ENCODE results near the gene ANK3. TPM values are rescaled to one million over a fixed set of nuclear protein-coding genes. Genes with fewer than 3 reads are reported as not detected.

ANK3 gene
- total RNA-seq, 1 experiment from 2014 or later, result 69.6 TPM

DNA sequence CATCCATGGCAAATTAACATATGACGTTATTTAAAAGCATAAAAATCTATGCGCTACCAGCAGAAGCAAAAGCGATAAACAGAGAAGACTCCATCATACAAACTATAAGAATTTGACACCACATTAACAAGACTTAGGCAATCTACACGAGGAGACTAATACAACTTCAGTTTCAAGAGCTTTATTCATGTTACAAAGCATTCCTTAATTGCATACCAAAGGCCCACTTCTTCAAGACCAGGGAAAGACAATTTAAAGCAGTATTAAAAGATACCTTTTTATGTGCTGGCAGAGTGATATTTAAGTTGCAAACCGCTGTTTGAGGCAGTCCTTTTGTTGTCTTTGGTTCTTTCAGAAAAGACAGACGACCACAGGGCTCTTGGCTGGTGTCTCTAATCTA, 307.3 kb downstream of the ANK3 start (continued):
- TF ChIP-seq, protein P1, sequence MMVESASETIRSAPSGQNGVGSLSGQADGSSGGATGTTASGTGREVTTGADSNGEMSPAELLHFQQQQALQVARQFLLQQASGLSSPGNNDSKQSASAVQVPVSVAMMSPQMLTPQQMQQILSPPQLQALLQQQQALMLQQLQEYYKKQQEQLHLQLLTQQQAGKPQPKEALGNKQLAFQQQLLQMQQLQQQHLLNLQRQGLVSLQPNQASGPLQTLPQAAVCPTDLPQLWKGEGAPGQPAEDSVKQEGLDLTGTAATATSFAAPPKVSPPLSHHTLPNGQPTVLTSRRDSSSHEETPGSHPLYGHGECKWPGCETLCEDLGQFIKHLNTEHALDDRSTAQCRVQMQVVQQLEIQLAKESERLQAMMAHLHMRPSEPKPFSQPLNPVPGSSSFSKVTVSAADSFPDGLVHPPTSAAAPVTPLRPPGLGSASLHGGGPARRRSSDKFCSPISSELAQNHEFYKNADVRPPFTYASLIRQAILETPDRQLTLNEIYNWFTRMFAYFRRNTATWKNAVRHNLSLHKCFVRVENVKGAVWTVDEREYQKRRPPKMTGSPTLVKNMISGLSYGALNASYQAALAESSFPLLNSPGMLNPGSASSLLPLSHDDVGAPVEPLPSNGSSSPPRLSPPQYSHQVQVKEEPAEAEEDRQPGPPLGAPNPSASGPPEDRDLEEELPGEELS (CRISPR knock-in tag; IDR thresholded peaks at IDR 0.05), result no peak
- TF ChIP-seq TP53 (CRISPR knock-in tag; IDR thresholded peaks at IDR 0.05) (no peak), NFE2L1 (CRISPR knock-in tag; IDR thresholded peaks at IDR 0.05) (no peak)
- TF ChIP-seq, protein P2, sequence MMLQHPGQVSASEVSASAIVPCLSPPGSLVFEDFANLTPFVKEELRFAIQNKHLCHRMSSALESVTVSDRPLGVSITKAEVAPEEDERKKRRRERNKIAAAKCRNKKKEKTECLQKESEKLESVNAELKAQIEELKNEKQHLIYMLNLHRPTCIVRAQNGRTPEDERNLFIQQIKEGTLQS (CRISPR knock-in tag; conservative IDR thresholded peaks at IDR 0.05), result no peak

DNA sequence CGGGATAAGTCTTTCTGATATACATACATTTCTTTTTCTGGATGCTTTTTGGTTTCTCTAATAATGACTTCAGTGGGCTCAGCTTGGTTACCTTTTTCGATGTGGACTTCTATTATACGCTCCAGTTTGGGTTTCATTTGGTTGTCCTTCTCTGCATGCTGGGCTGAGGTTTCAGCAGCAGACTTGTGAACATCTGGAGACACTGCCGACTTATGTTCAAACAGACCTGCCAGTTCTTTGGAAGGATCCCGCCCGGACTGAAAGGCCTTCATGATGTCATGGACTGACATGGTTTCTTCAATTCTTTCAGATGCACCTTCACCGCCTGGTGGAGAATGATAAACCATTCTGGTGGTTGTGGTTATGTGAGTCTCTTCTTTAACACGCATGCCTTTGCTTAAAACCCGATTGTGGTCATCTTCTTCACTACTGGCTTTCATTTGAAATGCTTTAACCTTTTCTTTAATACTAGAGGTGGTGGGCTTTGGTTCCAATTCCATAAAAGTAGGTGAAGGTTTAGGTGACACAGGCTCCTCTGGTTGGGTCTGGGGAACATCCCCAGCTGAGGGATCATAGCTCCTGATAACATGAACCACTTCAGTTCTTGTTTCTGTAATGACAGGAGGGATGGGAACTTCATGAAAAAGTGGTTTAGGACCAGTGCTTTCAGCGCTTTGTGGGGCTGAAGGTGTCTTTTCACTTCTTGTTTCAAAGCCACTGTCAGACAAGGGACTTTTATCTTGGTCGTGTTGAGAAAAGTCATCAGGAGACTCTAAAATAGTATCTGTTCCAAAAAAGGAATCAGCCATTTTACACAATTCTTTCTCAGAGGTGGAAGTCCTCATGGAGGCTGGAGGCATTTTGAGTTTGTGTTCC, 315.7 kb downstream of the ANK3 start:
- Mint-ChIP-seq H3K27me3 (ENCODE audit: low read depth) (no peaks in the 10 kb centered on the region), H3K27ac (no peak overlapping the region), H3K36me3 (peaks cover 30% of the 10 kb centered on the region), H3K4me3 (no peak overlapping the region), H3K4me1 (no peaks in the 10 kb centered on the region), H3K9me3 (no peaks in the 10 kb centered on the region)
- no peak for DNase-seq (ENCODE audit: low spot score)
- ChIA-PET CTCF (no interaction called here), POLR2A (no interaction called here)
- no peak for ATAC-seq
- TF ChIP-seq, protein P3, sequence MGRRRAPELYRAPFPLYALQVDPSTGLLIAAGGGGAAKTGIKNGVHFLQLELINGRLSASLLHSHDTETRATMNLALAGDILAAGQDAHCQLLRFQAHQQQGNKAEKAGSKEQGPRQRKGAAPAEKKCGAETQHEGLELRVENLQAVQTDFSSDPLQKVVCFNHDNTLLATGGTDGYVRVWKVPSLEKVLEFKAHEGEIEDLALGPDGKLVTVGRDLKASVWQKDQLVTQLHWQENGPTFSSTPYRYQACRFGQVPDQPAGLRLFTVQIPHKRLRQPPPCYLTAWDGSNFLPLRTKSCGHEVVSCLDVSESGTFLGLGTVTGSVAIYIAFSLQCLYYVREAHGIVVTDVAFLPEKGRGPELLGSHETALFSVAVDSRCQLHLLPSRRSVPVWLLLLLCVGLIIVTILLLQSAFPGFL (CRISPR knock-in tag; IDR thresholded peaks at IDR 0.05; ENCODE audit: borderline replicate concordance), result no peak
- TF ChIP-seq RORB (CRISPR knock-in tag; IDR thresholded peaks at IDR 0.05), result no peak
- TF ChIP-seq ZNF121 (CRISPR knock-in tag; IDR thresholded peaks at IDR 0.05), result no peak
- TF ChIP-seq NR1H2 (CRISPR knock-in tag; IDR thresholded peaks at IDR 0.05), result no peak
- no peak for TF ChIP-seq NFE2L1 (CRISPR knock-in tag; IDR thresholded peaks at IDR 0.05)
- TF ChIP-seq, protein P4, sequence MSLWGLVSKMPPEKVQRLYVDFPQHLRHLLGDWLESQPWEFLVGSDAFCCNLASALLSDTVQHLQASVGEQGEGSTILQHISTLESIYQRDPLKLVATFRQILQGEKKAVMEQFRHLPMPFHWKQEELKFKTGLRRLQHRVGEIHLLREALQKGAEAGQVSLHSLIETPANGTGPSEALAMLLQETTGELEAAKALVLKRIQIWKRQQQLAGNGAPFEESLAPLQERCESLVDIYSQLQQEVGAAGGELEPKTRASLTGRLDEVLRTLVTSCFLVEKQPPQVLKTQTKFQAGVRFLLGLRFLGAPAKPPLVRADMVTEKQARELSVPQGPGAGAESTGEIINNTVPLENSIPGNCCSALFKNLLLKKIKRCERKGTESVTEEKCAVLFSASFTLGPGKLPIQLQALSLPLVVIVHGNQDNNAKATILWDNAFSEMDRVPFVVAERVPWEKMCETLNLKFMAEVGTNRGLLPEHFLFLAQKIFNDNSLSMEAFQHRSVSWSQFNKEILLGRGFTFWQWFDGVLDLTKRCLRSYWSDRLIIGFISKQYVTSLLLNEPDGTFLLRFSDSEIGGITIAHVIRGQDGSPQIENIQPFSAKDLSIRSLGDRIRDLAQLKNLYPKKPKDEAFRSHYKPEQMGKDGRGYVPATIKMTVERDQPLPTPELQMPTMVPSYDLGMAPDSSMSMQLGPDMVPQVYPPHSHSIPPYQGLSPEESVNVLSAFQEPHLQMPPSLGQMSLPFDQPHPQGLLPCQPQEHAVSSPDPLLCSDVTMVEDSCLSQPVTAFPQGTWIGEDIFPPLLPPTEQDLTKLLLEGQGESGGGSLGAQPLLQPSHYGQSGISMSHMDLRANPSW (CRISPR knock-in tag; conservative IDR thresholded peaks at IDR 0.05; ENCODE audit: low read depth), result no peak
- TF ChIP-seq GABPB1 (CRISPR knock-in tag; IDR thresholded peaks at IDR 0.05), result no peak
- TF ChIP-seq, protein P5, sequence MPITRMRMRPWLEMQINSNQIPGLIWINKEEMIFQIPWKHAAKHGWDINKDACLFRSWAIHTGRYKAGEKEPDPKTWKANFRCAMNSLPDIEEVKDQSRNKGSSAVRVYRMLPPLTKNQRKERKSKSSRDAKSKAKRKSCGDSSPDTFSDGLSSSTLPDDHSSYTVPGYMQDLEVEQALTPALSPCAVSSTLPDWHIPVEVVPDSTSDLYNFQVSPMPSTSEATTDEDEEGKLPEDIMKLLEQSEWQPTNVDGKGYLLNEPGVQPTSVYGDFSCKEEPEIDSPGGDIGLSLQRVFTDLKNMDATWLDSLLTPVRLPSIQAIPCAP (CRISPR knock-in tag; IDR thresholded peaks at IDR 0.05), result no peak
- TF ChIP-seq FOXK1 (CRISPR knock-in tag; IDR thresholded peaks at IDR 0.05), result no peak
- TF ChIP-seq, protein P1 (CRISPR knock-in tag; IDR thresholded peaks at IDR 0.05), result no peak
- TF ChIP-seq, protein P2 (CRISPR knock-in tag; conservative IDR thresholded peaks at IDR 0.05), result no peak

DNA sequence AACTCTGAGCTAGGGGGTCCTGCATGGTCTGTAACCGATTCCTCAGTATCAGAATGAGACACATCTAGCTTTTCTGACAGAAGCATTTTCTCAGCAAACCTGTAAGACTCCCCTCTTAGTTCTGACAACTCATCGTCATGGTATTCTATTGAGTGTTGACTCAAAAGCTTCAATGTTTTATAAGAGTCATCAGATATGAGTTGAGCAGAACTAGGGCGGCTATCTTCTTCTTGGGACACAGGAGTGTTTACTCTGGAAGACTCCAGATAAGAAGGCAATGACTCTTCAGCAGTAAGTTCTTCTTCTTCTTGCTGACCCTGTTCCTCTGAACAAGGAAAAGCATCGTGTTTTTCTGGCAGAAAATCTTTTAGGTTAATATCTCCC, 316.3 kb downstream of the ANK3 start:
- no peak overlapping the region for H3K27ac Mint-ChIP-seq
- H3K4me3 Mint-ChIP-seq, result no peak overlapping the region
- H3K27me3 Mint-ChIP-seq (ENCODE audit: low read depth), result no peaks in the 10 kb centered on the region
- peaks cover 31% of the 10 kb centered on the region for H3K36me3 Mint-ChIP-seq
- ChIA-PET POLR2A (no interaction called here), CTCF (no interaction called here)
- H3K4me1 Mint-ChIP-seq, result no peaks in the 10 kb centered on the region
- H3K9me3 Mint-ChIP-seq, result no peaks in the 10 kb centered on the region
- DNase-seq (ENCODE audit: low spot score) (no peak), ATAC-seq (no peak)
- TF ChIP-seq, protein P6, sequence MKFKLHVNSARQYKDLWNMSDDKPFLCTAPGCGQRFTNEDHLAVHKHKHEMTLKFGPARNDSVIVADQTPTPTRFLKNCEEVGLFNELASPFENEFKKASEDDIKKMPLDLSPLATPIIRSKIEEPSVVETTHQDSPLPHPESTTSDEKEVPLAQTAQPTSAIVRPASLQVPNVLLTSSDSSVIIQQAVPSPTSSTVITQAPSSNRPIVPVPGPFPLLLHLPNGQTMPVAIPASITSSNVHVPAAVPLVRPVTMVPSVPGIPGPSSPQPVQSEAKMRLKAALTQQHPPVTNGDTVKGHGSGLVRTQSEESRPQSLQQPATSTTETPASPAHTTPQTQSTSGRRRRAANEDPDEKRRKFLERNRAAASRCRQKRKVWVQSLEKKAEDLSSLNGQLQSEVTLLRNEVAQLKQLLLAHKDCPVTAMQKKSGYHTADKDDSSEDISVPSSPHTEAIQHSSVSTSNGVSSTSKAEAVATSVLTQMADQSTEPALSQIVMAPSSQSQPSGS (CRISPR knock-in tag; IDR thresholded peaks at IDR 0.05; ENCODE audit: borderline replicate concordance, low read depth), result no peak
- TF ChIP-seq TEAD1 (CRISPR knock-in tag; IDR thresholded peaks at IDR 0.05), result no peak
- no peak for TF ChIP-seq ZNF423 (CRISPR knock-in tag; IDR thresholded peaks at IDR 0.05)
- TF ChIP-seq, protein P7, sequence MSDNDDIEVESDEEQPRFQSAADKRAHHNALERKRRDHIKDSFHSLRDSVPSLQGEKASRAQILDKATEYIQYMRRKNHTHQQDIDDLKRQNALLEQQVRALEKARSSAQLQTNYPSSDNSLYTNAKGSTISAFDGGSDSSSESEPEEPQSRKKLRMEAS (CRISPR knock-in tag; IDR thresholded peaks at IDR 0.05), result no peak
- TF ChIP-seq RORB (CRISPR knock-in tag; IDR thresholded peaks at IDR 0.05), result no peak
- no peak for TF ChIP-seq PRRX2 (CRISPR knock-in tag; IDR thresholded peaks at IDR 0.05)
- TF ChIP-seq, protein P8, sequence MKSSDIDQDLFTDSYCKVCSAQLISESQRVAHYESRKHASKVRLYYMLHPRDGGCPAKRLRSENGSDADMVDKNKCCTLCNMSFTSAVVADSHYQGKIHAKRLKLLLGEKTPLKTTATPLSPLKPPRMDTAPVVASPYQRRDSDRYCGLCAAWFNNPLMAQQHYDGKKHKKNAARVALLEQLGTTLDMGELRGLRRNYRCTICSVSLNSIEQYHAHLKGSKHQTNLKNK (CRISPR knock-in tag; IDR thresholded peaks at IDR 0.05), result no peak
- TF ChIP-seq ETV6 (CRISPR knock-in tag; IDR thresholded peaks at IDR 0.05), result no peak
- no peak for TF ChIP-seq GABPB1 (CRISPR knock-in tag; IDR thresholded peaks at IDR 0.05)

Measured in WTC11 (cell line).